GM18508 (cell line): ENCODE results near the gene AUTS2.

Experiments used
- ATAC-seq: cut with Tn5 transposase; IDR thresholded peaks from one replicate; pipeline ENCODE4 v1.9.1; 2021; ENCODE audit warnings: moderate number of reproducible peaks; ENCODE audit not compliant: insufficient read depth, unreplicated experiment

AUTS2 gene

GRCh38 chr7:69910150-69910549 lies 311.9 kb downstream of the AUTS2 start:
- no peak for ATAC-seq

DNA sequence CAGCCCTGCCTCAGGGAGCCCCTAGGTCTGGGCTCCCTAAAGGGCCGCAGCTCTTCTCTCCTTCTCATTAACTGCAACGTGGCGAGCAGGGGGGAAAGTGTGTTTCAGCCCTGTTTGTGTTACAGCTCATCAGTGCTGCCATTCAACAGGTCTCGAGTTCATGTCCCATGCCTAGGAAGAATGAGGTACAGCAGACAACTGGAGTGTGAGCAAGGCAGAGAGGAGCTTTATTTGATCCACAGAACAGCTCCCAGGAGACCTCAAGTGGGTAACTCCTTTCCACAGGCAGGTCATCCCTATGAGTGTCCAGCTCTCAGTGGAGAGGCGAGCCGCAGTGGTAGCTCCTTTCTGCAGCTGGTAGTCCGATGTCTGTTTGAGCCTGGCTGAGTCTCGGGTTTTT lies 313.1 kb downstream of the AUTS2 start:
- no peak for ATAC-seq

DNA sequence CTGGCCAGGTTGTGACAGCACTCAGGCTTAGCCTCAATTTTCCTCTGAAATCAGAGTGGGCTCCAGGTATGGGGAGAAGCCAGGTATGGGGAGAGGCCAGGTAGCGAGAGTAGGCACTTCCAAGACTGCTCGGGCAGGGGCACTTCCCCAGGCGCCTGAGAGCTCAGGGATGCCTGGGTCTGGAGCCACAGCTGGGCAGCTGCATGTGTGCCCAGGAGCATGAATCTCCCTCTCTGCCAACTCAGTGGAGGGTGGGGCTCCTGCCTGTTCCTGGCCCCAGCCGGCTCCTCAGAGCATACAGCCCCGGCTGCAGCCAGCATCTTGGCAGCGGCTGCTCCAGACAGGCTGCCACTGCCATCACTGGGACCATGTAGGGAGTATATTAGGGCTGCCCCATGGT lies 313.9 kb downstream of the AUTS2 start:
- ATAC-seq = no peak

GRCh38 chr7:69912846-69913245 lies 314.6 kb downstream of the AUTS2 start:
- no peak for ATAC-seq

DNA sequence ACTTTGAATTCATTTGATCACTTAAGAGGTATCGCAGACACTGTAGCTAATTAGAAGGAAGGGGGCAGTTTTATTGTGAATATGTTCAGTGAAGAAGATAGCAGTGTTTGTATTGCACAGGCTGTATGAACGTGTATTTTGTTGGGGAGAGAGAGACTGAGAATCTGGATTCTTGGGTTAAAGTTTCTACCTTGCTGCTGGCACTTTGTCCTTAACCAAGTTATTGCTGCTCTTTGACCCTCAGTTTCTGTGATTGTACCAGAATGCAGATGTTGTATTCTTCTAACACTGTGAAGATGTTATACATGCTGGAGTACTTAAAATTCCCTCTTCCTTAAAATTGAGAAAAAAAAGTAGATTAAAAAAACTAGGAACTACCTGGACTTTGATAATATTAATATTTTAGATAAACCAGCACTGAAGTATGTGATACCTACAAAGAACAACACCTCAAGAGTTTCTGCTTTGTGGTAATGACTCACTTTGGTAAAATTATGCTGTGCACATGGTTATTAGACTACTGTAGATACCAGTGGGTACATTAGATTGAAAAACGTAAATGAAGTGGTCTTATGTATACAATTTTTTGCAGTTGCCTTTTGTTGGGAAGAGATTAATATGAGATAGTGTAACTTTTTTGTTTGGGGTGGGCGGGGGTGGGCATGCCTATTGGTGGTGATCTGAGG lies 321.3 kb downstream of the AUTS2 start:
- ATAC-seq = no peak

GRCh38 chr7:69920797-69921196 lies 322.5 kb downstream of the AUTS2 start:
- no peak for ATAC-seq

DNA sequence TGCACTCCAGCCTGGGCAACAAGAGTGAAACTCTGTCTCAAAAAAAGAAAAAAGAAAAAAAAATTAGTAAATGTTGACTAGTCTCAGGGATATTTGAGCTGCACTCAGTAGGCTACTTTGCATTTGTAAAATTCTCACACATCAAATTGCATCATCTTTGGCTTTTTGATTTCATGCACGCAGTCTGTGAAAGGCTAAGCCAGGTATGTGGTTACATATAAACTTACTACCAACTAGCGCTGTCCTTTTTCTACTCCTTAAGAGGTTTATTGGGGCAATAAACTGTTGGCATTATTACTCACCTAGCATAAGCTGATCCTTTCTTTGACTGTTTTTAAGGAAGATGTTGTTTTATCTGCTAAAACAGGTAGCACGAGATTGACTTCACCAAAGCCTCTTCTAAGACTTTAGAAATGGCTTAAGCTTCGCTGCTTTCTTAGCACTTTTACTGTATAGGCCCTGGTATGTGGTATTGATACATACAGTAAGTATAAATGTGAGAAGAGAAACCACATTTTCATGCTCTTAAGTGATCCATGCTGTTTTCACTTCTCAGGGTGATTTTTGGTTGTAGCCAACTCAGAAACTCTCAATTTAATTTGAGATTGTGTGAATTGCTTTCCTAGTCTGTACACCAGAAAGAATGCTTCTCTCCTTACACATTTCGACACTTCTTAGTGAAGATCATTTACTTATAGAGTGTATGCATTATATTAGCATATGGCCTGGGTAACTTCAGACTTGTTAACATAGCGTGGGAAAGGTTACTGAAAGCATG lies 323.9 kb downstream of the AUTS2 start:
- no peak for ATAC-seq

- no peak for ATAC-seq
Observed at GRCh38 chr7:69927461-69927860, 329.2 kb downstream of the AUTS2 start.

DNA sequence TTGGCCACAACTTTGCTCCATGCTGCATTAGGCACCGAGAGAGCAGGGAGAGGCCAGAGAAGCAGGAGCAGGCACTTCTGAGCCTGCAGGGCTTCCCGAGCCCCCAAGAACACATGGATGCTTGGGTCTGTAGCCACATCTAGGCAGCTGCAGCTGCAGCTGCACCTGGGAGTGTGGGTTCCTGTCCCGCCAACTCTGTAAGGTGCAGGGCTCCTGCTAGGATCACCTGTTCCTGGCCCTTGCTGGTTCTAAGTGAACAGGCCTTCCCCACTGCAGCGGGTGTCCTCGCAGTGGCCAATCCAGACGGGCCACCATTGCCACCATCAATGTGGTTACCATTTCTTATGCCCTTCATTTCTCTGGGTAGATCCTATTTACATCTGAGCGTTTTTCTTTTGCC lies 330.3 kb downstream of the AUTS2 start:
- ATAC-seq = no peak

GRCh38 chr7:69929622-69930021 lies 331.3 kb downstream of the AUTS2 start:
- ATAC-seq = no peak

DNA sequence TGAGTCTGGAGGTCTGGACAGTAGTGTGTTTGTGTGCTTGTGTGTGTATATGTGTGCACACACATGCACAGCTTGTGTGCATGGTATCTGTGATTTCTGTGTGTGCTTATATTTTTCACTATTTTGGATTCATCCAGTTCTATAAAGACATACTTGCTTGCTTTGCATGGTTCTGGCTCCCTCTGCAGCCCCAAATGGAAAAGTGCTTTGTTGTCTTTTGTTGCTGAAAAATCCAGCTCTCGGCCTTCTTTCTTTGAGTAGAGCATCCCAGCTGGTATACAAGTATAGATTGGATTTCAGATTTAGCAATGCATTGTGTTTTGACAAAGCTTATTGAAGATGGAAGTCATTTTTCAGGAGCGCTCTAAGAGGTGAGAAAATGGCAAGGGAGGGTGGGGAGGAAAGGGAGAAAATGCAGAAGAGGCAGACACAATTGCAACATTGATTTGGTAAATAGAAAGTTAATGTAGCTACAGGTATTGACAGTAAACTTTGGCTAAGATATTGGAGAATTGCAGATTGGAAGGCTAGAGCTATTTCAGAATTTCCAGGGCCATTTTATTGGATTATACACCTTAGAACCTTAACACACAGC lies 333.9 kb downstream of the AUTS2 start:
- no peak for ATAC-seq

GRCh38 chr7:69934144-69934903 lies 336.0 kb downstream of the AUTS2 start:
- ATAC-seq = no peak

DNA sequence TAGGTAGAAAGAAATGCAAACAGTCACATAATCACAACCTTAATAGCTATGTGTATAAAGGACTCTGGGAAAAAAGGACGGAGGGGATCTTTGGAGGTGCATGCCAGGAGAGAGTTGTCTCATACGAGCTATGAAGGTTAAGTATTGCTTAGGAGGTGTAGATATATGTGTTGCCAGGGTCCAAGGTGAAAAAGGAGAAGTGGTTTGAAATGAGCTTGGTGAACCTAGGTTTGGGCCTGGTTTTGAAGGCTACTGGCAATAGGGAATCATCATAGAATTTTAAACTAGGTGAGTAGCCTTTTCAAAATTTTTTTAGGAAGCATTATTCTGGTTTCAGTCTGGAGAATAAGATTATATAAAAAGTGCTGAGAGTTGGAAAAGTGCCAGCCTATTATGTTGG lies 336.8 kb downstream of the AUTS2 start:
- ATAC-seq = no peak

- no peak for ATAC-seq
Observed at GRCh38 chr7:69937097-69937496, 338.8 kb downstream of the AUTS2 start.

GRCh38 chr7:69939317-69939716 lies 341.0 kb downstream of the AUTS2 start:
- no peak for ATAC-seq

DNA sequence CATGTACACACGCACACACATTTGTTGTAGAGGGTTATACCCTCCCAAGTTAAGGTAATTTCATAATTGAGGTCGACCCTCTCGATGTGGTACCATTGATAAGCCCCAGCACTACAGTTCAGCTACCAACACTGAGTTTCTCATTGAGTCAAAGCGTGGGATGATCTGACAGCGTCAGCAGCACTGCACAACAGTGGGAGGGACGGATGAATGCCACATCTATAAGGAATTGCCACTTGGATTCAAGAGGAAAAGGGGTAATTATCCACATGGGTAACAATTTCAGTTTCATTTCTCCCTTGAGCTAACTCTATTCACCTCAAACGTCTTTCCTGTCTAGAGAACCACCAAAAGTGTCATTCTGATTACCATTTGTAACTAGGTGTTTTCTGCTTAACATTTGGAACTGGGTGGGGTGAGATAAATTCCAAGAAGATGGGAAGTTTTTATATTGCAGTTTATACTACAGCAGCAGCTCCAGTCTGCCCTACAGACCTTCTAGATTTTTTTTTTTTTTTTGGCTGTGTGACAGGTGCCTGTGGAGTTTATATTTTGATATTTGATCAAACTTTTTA lies 342.9 kb downstream of the AUTS2 start:
- no peak for ATAC-seq

DNA sequence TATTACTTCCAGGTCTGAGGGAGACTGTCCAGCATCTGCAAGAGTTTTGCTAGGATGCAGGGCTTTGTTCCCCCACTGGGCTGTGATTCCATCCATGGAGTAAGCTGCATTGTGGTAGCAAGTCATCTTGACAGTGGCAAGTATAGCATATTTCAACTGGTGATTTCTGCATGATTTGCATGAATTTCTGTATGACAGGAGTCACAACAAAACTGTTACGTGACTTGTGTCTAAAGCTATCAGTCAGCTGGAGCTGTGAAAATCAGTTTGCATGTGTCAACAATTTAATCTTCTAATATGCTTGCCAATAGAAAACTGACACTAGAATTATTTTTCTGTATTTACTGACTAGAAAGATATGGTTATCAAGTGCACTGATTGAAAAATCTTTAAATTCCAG lies 344.3 kb downstream of the AUTS2 start:
- ATAC-seq = no peak

DNA sequence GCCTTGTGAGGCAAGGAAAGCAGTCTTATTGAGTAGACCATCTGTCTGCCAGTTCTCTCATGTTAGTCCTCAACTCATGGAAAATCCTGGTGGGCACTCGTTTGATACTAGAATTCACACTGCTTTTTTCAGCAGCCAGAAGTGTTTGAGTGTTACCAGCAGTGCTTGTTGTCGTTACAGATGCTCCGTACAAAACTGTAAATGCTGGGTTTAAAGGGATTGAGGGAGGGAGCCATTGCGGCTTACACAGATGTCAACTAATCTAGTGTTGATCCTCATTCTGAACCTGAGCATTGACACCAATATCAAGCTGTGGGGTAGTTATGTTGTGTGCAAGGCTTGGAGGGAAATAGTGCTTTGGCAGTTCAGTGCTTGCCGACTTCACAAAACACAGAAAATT lies 348.6 kb downstream of the AUTS2 start:
- no peak for ATAC-seq

GRCh38 chr7:69947998-69948397 lies 349.7 kb downstream of the AUTS2 start:
- no peak for ATAC-seq

DNA sequence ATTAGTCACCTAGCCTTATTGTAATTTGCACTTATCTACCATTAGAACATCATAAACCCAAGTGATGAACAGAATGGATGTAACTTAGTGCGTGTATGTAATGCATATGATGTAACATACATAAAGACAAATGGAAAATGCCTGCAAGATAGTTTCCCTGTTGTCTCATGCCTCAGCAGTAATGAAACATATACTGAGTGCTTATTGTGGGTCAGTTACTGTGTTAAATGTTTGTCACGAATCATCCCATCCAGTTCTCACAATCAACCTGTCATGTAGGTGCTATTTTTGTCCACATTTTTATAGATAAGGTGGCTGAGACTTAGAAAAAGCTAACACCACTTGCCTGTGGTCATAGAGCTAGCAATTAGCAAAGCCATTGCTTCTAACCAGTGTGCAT lies 350.8 kb downstream of the AUTS2 start:
- no peak for ATAC-seq

GRCh38 chr7:69951458-69951857 lies 353.2 kb downstream of the AUTS2 start:
- ATAC-seq = no peak
